ENCODE data around the gene NSD2.

NSD2 gene

GRCh38 chr4:1973661-1974060 is 102.5 kb downstream of the NSD2 start:
- TF ChIP-seq CTCF (IDR thresholded peaks at IDR 0.05; ENCODE audit: insufficient read depth, low read depth, low read length, missing control alignments), result no peak
- H3K4me3 ChIP-seq (ENCODE audit: low read length), result no peak overlapping the region
- no peak for DNase-seq (ENCODE audit: low read depth)

GRCh38 chr4:1974840-1975239 is 103.6 kb downstream of the NSD2 start:
- no peak for DNase-seq (ENCODE audit: low read depth)
- no peak overlapping the region for H3K4me3 ChIP-seq (ENCODE audit: low read length)
- TF ChIP-seq CTCF (IDR thresholded peaks at IDR 0.05; ENCODE audit: insufficient read depth, low read depth, low read length, missing control alignments), result no peak

DNA sequence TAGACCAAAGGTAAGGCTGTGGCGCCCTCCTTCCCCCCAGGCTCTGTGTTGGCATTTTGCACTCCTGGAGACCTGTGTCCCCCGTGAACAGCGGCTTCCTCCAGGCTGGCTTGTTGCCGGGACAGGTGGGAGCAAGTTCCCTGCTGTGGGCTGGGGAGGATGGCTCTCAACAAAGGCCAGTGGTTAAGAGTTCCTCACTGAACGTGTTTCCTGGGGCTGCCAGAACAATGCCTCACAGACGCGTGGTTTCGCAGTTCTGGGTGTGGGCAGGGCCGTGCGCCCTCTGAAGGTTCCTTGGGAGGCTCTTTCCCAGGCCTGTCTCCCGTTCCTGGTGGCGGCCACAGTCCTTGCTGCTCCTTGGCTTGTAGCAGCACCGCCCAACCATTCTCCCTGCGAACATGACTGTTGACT is 104.2 kb downstream of the NSD2 start:
- no peak for TF ChIP-seq CTCF (IDR thresholded peaks at IDR 0.05; ENCODE audit: insufficient read depth, low read depth, low read length, missing control alignments)
- no peak overlapping the region for H3K4me3 ChIP-seq (ENCODE audit: low read length)
- peak; percentile 32 for DNase-seq (ENCODE audit: low read depth)

GRCh38 chr4:1975880-1976279 is 104.7 kb downstream of the NSD2 start:
- no peak for DNase-seq (ENCODE audit: low read depth)
- no peak overlapping the region for H3K4me3 ChIP-seq (ENCODE audit: low read length)
- TF ChIP-seq CTCF (IDR thresholded peaks at IDR 0.05; ENCODE audit: insufficient read depth, low read depth, low read length, missing control alignments), result no peak

DNA sequence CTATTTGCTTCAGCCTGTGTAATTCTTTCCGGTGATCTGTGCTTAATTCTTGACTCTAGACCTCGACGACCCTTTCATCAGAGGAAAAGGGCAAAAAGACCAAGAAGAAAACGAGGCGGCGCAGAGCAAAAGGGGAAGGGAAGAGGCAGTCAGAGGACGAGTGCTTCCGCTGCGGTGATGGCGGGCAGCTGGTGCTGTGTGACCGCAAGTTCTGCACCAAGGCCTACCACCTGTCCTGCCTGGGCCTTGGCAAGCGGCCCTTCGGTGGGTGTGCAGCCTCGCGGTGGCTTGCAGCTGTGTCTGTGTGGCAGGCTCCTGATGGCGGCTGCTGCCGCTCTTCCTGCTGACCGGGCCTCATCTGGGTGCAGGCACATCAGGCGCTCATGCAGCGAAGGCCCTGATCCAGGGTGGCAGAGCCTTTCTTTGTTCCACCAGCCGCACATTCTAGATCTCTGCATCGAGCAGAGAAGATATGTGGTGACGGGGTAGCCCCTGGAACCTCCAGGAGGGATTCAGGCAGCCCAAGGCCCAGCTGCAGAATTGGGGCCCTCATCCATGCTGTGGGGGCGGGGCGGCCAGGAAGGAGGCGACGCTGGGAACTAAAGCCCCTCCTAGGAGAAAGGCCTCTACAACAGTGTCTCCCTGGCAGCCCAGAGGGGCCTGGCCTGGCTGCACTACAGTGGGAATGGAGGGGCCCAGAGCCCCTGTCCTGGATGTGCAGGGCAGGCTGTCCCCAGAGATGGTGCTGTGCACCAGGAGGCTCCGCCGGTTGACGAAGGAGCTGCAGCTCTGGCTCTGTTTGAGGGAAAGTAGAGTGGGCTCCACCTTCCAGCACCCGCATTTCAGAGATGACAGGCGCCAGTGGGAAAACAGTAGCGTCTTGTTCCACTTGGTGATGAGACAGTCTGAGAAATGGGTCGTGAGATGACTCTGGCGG is 105.5 kb downstream of the NSD2 start:
- no peak for DNase-seq (ENCODE audit: low read depth)
- no peak overlapping the region for H3K4me3 ChIP-seq (ENCODE audit: low read length)
- no peak for TF ChIP-seq CTCF (IDR thresholded peaks at IDR 0.05; ENCODE audit: insufficient read depth, low read depth, low read length, missing control alignments)

GRCh38 chr4:1978226-1978625 is 107.0 kb downstream of the NSD2 start:
- DNase-seq (ENCODE audit: low read depth), result no peak
- TF ChIP-seq CTCF (IDR thresholded peaks at IDR 0.05; ENCODE audit: insufficient read depth, low read depth, low read length, missing control alignments), result no peak

More at GRCh38 chr4:1978226-1978625, 107.0 kb downstream of the NSD2 start:
- H3K4me3 ChIP-seq (ENCODE audit: low read length), result no peak overlapping the region
